ENCODE results near the gene NPM1.
A peak's percentile ranks its signal among the peaks of the same experiment; 100 is the strongest.
"Not testable (repeated sequence)": the region's sequence is repeated elsewhere in the genome, so short reads cannot be mapped to it uniquely, and the experiment has no call there.

NPM1 gene

DNA sequence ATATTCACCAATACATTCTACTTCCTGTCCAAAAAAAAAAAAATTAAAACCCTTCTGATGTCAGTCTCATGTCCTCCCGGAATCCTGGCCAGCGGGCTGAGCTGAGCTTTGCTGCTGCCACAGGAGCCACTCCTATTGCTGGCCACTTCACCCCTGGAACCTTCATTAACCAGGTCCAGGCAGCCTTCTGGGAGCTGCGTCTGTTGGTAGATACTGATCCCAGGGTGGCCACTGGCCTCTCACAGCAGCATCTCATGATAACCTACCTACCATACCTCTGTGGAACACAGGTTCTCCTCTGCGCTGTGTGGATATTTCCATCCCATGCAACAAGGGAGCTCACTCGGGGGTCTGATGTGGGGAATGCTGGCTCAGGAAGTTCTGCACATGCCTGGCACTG, 21.0 kb upstream of the NPM1 start:
- no peaks in the 10 kb centered on the region for H3K9me3 ChIP-seq (ENCODE audit: severe bottlenecking)
- no peak for DNase-seq
- no peaks in the 10 kb centered on the region for H3K36me3 ChIP-seq
- no peak overlapping the region for H3K4me3 ChIP-seq (ENCODE audit: low read depth, low read length)
- no peak overlapping the region for H3K27ac ChIP-seq
- no peak for TF ChIP-seq CTCF (IDR thresholded peaks at IDR 0.05; ENCODE audit: low read depth, low read length)
- no peaks in the 10 kb centered on the region for H3K27me3 ChIP-seq (ENCODE audit: insufficient read depth, low read depth, severe bottlenecking)

DNA sequence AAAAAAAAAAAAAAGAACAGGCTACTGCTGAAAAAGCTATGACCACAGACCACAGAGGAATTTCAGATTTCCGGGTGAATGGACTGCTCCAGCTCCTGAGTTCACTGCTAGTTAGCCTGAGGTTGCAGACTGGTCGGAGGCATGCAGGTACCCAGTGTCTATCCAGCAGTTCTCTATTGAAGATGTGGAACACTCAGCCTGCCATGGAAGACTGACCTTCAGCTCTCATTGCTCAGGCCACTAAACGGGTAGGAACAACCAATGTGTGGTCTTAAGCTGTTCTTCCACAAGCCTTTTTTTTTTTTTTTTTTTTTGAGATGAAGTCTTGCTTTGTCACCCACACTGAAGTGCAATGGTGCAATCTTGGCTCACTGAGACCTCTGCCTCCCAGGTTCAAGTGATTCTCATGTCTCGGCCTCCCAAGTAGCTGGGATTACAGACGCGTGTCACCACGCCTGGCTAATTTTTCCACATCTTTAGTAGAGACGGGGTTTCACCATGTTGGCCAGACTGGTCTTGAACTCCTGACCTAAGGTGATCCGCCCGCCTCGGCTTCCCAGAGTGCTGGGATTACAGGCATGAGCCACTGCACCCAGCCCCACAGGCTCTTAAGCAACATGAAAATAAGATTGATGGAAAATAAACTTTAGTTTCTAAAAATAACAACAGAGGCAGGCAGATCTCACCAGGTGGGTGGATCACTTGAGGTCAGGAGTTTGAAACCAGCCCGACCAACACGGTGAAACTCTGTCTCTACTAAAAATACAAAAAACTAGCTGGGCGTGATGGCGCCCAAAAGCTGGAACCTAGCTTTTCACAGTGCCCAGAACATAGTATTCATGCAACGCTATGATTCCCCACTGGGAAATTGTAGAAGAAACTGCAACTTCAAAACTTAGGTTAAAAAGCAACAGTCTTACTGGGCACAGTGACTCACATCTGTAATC, 20.0 kb upstream of the NPM1 start:
- no peak overlapping the region for H3K27ac ChIP-seq
- DNase-seq: no peak
- no peak for TF ChIP-seq CTCF (IDR thresholded peaks at IDR 0.05; ENCODE audit: low read depth, low read length)

GRCh38 chr5:171369056-171369455, 18.6 kb upstream of the NPM1 start:
- Histone ChIP-seq H3K27ac (no peak overlapping the region), H3K36me3 (no peaks in the 10 kb centered on the region), H3K9me3 (ENCODE audit: severe bottlenecking) (no peaks in the 10 kb centered on the region), H3K27me3 (ENCODE audit: insufficient read depth, low read depth, severe bottlenecking) (no peaks in the 10 kb centered on the region), H3K4me3 (ENCODE audit: low read depth, low read length) (no peak overlapping the region)
- no peak for DNase-seq
- no peak for TF ChIP-seq CTCF (IDR thresholded peaks at IDR 0.05; ENCODE audit: low read depth, low read length)

More for the DNA sequence above, 20.0 kb upstream of the NPM1 start:
- Histone ChIP-seq H3K36me3 (no peaks in the 10 kb centered on the region), H3K27me3 (ENCODE audit: insufficient read depth, low read depth, severe bottlenecking) (no peaks in the 10 kb centered on the region), H3K4me3 (ENCODE audit: low read depth, low read length) (no peak overlapping the region), H3K9me3 (ENCODE audit: severe bottlenecking) (no peaks in the 10 kb centered on the region)

DNA sequence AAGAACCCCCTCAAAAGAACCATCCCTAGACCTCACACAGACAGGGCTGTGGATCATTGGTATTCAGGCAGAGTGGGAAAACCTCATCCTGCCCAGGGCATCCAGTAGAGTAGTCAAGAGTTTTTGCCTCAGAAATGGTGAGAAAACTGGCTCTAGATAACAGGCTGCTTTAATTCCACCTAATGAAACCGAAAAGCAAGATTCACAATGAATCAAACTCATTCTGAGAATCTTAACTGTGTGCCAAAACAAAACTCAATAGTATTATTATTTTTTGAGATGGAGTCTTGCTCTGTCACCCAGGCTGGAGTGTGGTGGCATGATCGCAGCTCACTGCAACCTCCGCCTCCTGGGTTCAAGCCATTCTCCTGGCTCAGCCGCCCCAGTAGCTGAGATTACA, 17.8 kb upstream of the NPM1 start:
- H3K27ac ChIP-seq: no peak overlapping the region
- no peak for DNase-seq
- H3K4me3 ChIP-seq (ENCODE audit: low read depth, low read length): no peak overlapping the region
- no peaks in the 10 kb centered on the region for H3K36me3 ChIP-seq
- TF ChIP-seq CTCF (IDR thresholded peaks at IDR 0.05; ENCODE audit: low read depth, low read length): no peak
- no peaks in the 10 kb centered on the region for H3K9me3 ChIP-seq (ENCODE audit: severe bottlenecking)
- no peaks in the 10 kb centered on the region for H3K27me3 ChIP-seq (ENCODE audit: insufficient read depth, low read depth, severe bottlenecking)

DNA sequence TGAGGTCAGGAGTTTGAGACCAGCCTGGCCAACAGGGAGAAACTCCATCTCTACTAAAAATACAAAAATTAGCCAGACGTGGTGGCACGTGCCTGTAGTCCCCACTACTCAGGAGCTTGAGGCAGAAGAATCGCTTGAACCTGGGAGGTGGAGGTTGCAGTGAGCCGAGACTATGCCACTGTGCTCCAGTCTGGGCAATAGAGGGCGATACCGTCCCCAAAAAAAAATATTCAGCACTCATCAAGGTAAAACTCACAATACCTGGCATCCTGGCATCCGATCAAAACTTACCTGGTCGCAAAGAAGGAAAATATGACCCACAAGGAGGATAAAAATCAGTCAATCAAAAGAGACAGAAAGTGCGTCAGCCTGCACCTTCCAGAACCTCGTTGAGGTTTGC, 16.8 kb upstream of the NPM1 start:
- H3K36me3 ChIP-seq; H3K9me3 ChIP-seq (ENCODE audit: severe bottlenecking); H3K27ac ChIP-seq; H3K27me3 ChIP-seq (ENCODE audit: insufficient read depth, low read depth, severe bottlenecking); DNase-seq; H3K4me3 ChIP-seq (ENCODE audit: low read depth, low read length): not testable (repeated sequence)
- peak; percentile 30; the same call in 1 of the 2 replicates for TF ChIP-seq CTCF (IDR thresholded peaks at IDR 0.05; ENCODE audit: low read depth, low read length)

Measured in WERI-Rb-1 (cell line).